Heart right ventricle (tissue), 16 donors: ENCODE measurements around the gene AQP2. TPM values are rescaled to one million over a fixed set of nuclear protein-coding genes. Genes with fewer than 3 reads are reported as not detected.

Experiments used
- ATAC-seq, 8 donors: fragments of 200-7000 bp; cut with Tn5 transposase; one replicate each; pipeline ENCODE4 v1.9.1; 2020; ENCODE audit warnings: mild to moderate bottlenecking in 8 of 8, moderate library complexity in 8 of 8, moderate number of reproducible peaks in 1 of 8
- DNase-seq, 2 donors: peaks; one replicate each; pipeline ENCODE4 v3.0.0-alpha.2; 2020
- H3K27ac ChIP-seq, 10 donors: fragments of 200-600 bp; sonication (generic) in 2 of 10; one replicate each; pipeline versions ENCODE4 v1.5.0 to v1.8.0; 2020 to 2022; ENCODE audit warnings: mild to moderate bottlenecking in 3 of 10
- H3K27me3 ChIP-seq, 7 donors: fragments of 200-600 bp; one replicate each; pipeline ENCODE4 v1.8.0; 2021 to 2022; ENCODE audit warnings: mild to moderate bottlenecking in 2 of 7
- H3K36me3 ChIP-seq, 9 donors: fragments of 200-600 bp; sonication (generic) in 1 of 9; one replicate each; pipeline versions ENCODE4 v1.5.0 to v1.8.0; 2020 to 2022; ENCODE audit warnings: mild to moderate bottlenecking in 2 of 9
- H3K4me1 ChIP-seq, 9 donors: fragments of 200-600 bp; sonication (generic) in 1 of 9; one replicate each; pipeline versions ENCODE4 v1.5.0 to v1.8.0; 2020 to 2022; ENCODE audit warnings: mild to moderate bottlenecking in 4 of 9
- H3K4me3 ChIP-seq, 10 donors: fragments of 200-600 bp; sonication (generic) in 2 of 10; one replicate each; pipeline versions ENCODE4 v1.5.0 to v1.8.0; 2020 to 2022; ENCODE audit warnings: mild to moderate bottlenecking in 7 of 10, moderate library complexity in 2 of 10
- H3K9me3 ChIP-seq, 11 donors: fragments of 200-600 bp in 10 of 11; sonication (generic) in 2 of 11; one replicate each; pipeline versions ENCODE4 v1.5.0 to v1.8.0; 2013 to 2022; ENCODE audit warnings: mild to moderate bottlenecking in 2 of 11, control low read depth in 1 of 11, moderate library complexity in 1 of 11
- CTCF ChIP-seq, 9 donors: fragments of 200-600 bp; sonication (generic) in 2 of 9; IDR thresholded peaks; one replicate each; pipeline versions ENCODE4 v1.5.0 to v1.8.0; 2021 to 2022; ENCODE audit warnings: antibody characterized with exemption in 9 of 9, mild to moderate bottlenecking in 5 of 9, moderate library complexity in 1 of 9
- WGBS, 2 donors: extraction: QIAGEN DNeasy Blood & Tissue Kit; methylation state at CpG; one replicate each; pipeline ENCODE4 v1.1.7; 2013; ENCODE audit warnings: inconsistent platforms in 1 of 2; 5-methylcytosine and 5-hydroxymethylcytosine counted together
- intact Hi-C, 10 donors: fragments of 100-400 bp; cut with DNase I; formaldehyde crosslinking; loops; one replicate each; pipeline versions ENCODE4 v1.11.1 to v1.14.2; 2022
- polyA plus RNA-seq, 2 donors: library from polyadenylated mRNA; stranded (reverse); fragments of 200-250 nt; gene quantifications; one replicate each; pipeline ENCODE4 v1.2.3, GENCODE V29; 2013
- total RNA-seq, 10 donors: library from RNA; stranded (reverse); fragmentation: NEBNext Ultra II Directional in 3 of 10; extraction: Animal tissue kit (Norgen Biotek cat#: 25700) in 3 of 10; gene quantifications; one replicate each; pipeline versions ENCODE4 v1.2.1 to v1.2.4, GENCODE V29; 2021 to 2023
- donor health status: Arrhythmogenic right ventricular cardiomyopathy.
- donor health status: ischemic (EF 13 %, LVEDD 7.1; RV severe dilation, severe dysfunction).
- donor health status: healthy with polysubstance abuse.
- donor health status: DM: no; HTN: yes; CAD: no.
- donor health status: DM: no; HTN: no; CAD: no.
- donor health status: ischemic (EF 25% LVEDD 6.9; RV normal size, moderate dysfunction).
- donor health status: ischemic (EF 25% LVEDD 5.7; RV mildly dilated, moderate dysfunction).
- donor health status: healthy.
- donor health status: DM: yes; HTN: yes; CAD: no.
- donor health status: Ischemic cardiomyopathy.
- donor health status: ischemic (EF 35%, LVEDD 5.7; RV mildly dilated, moderate dysfunction).
- donor health status: nonischemic (EF 11% LVEDD 7.7; RV severe dilation, severe dysfunction).
- donor health status: DM: yes; HTN: yes; CAD: no.
- donor health status: PGD.
- donor health status: ischemic (EF 29% LVEDD 5.4; RV normal size, mild dysfunction).
- donor health status: nonischemic (EF 23%, LVEDD 6.1; RV moderate dilation, normal function).

Gene AQP2
- total and polyA plus RNA-seq, 12 donors: 0.04 TPM; not detected in 11

DNA sequence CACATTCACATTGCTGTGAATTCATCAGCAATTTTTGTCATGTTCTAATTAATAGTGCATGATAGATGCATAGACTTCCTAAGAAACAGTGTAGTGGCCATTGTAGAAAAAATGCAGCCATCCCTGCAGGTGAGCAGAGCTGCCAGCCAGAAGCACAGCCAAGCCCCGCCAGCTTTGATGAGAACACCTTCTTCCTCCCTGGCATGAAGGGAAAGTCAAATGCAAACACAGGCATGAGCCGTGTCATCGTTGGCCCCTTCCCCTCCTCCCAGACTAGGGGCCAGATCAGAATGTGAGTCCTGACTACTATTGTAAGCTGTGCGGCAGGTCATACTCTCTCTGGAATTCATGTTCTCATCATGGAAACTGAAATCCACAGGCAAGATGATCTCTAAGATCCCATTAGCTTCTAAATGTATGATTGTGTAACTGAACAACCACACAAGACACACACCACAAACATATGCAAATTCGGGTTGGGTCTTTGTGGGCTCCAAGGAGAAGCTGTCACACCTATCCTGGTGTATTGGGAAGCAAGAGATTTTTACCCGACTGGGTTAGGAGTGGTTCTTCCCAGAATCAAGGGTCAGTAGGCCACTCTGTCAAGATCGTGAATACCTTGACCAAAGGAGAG, 2.8 kb upstream of the AQP2 start:
- ATAC-seq: no peak
- WGBS, 2 donors: 82% methylated on average over 7 of the region's 7 CpGs

GRCh38 chr12:49948866-49949845, 1.4 kb upstream of the AQP2 start:
- H3K27me3 ChIP-seq: peaks cover 0 to 25% (median 16%) of the 10 kb centered on the region in 7 donors
- H3K9me3 ChIP-seq: no peaks in the 10 kb centered on the region
- intact Hi-C loops: loop anchor here in 6 of 10 donors (5.0 to 10.0 kb wide), 3 partner anchors 82 to 246 kb away; no protein-coding TSS in a partner anchor
- TF ChIP-seq CTCF (IDR thresholded peaks at IDR 0.05): no peak
- DNase-seq: no peak
- no peak overlapping the region for H3K27ac ChIP-seq
- 84 to 88% methylated on average over 13 of the region's 13 CpGs for WGBS, 2 donors
- no peak for ATAC-seq
- H3K4me3 ChIP-seq: no peak overlapping the region
- H3K4me1 ChIP-seq: peaks cover 0 to 27% (median 10%) of the 10 kb centered on the region in 9 donors
- no peaks in the 10 kb centered on the region for H3K36me3 ChIP-seq

More for the DNA sequence above, 2.8 kb upstream of the AQP2 start:
- no peak overlapping the region for H3K4me3 ChIP-seq
- H3K27me3 ChIP-seq: peaks cover 0 to 13% (median 4%) of the 10 kb centered on the region in 7 donors
- peaks cover 0 to 29% (median 10%) of the 10 kb centered on the region in 9 donors for H3K4me1 ChIP-seq
- no peak for TF ChIP-seq CTCF (IDR thresholded peaks at IDR 0.05)
- intact Hi-C loops: loop anchor here in 6 of 10 donors (5.0 to 10.0 kb wide), 3 partner anchors 80 to 247 kb away; no protein-coding TSS in a partner anchor
- no peak for DNase-seq
- no peaks in the 10 kb centered on the region for H3K9me3 ChIP-seq
- no peaks in the 10 kb centered on the region for H3K36me3 ChIP-seq
- H3K27ac ChIP-seq: no peak overlapping the region

- Histone ChIP-seq H3K27me3 (peaks cover 0 to 32% (median 22%) of the 10 kb centered on the region in 7 donors), H3K9me3 (no peaks in the 10 kb centered on the region), H3K36me3 (no peaks in the 10 kb centered on the region), H3K4me1 (peaks cover 0 to 20% (median 10%) of the 10 kb centered on the region in 9 donors), H3K4me3 (no peak overlapping the region), H3K27ac (no peak overlapping the region)
- no peak for ATAC-seq
- DNase-seq: no peak
- TF ChIP-seq CTCF (IDR thresholded peaks at IDR 0.05): no peak
- 94 to 96% methylated on average over 3 of the region's 3 CpGs for WGBS, 2 donors
- intact Hi-C loops: loop anchor here in 7 of 10 donors (5.0 to 10.0 kb wide), 4 partner anchors 83 to 245 kb away; no protein-coding TSS in a partner anchor
Observed at GRCh38 chr12:49949866-49950265, 671 bp upstream of the AQP2 start.
